HepG2 (cell line): ENCODE measurements around the gene ZFHX3. TPM values are rescaled to one million over a fixed set of nuclear protein-coding genes. Genes with fewer than 3 reads are reported as not detected.

Experiments used
- ARID5B ChIP-seq: IDR thresholded peaks from 2 replicates; pipeline ENCODE4 v1.4.0; 2020; ENCODE audit warnings: mild to moderate bottlenecking, missing genetic modification reagents
- DR1 ChIP-seq: sonication (generic); formaldehyde crosslinking; IDR thresholded peaks from 2 replicates; pipeline ENCODE4 v1.8.0; 2021; ENCODE audit warnings: mild to moderate bottlenecking, missing genetic modification reagents, inconsistent platforms
- HDAC1 ChIP-seq: sonication (generic); formaldehyde crosslinking; IDR thresholded peaks from 2 replicates; pipeline ENCODE4 v1.5.1; 2020; ENCODE audit warnings: mild to moderate bottlenecking, missing genetic modification reagents
- MIXL1 ChIP-seq: IDR thresholded peaks from 2 replicates; pipeline ENCODE4 v1.6.1; 2016
- POLR2A ChIP-seq, 2 experiments: IDR thresholded peaks; 2 replicates each; pipeline ENCODE4 v1.6.1; 2011; ENCODE audit warnings: low read depth in 2 of 2, low read length in 2 of 2, mild to moderate bottlenecking in 1 of 2, moderate library complexity in 1 of 2; ENCODE audit not compliant: insufficient read depth in 1 of 2
- SP4 ChIP-seq: sonication (generic); formaldehyde crosslinking; IDR thresholded peaks from 2 replicates; pipeline ENCODE4 v1.8.1; 2023; ENCODE audit warnings: mild to moderate bottlenecking, missing genetic modification reagents
- TAF1 ChIP-seq: sonication (generic); formaldehyde crosslinking; IDR thresholded peaks from 2 replicates; pipeline ENCODE4 v1.4.0; 2020; ENCODE audit warnings: missing genetic modification reagents
- TOPORS ChIP-seq: sonication (generic); formaldehyde crosslinking; IDR thresholded peaks from 2 replicates; pipeline ENCODE4 v1.8.0; 2023; ENCODE audit warnings: mild to moderate bottlenecking, missing genetic modification reagents
- U2AF2 ChIP-seq: fragments of 200-400 bp; formaldehyde crosslinking; IDR thresholded peaks from 2 replicates; pipeline ENCODE4 v1.6.1; 2017; ENCODE audit warnings: low read depth, mild to moderate bottlenecking, low read length
- ZNF232 ChIP-seq: sonication (generic); formaldehyde crosslinking; IDR thresholded peaks from 2 replicates; pipeline ENCODE4 v1.4.0; 2020; ENCODE audit warnings: missing genetic modification reagents, borderline replicate concordance
- ZNF574 ChIP-seq: sonication (generic); formaldehyde crosslinking; IDR thresholded peaks from 2 replicates; pipeline ENCODE4 v1.4.0; 2020; ENCODE audit warnings: missing genetic modification reagents
- ZNF737 ChIP-seq: sonication (generic); formaldehyde crosslinking; IDR thresholded peaks from 2 replicates; pipeline ENCODE4 v1.5.0; 2020; ENCODE audit warnings: missing genetic modification reagents, mild to moderate bottlenecking, borderline replicate concordance
- ZNF784 ChIP-seq: sonication (generic); formaldehyde crosslinking; IDR thresholded peaks from 2 replicates; pipeline ENCODE4 v1.5.1; 2020; ENCODE audit warnings: missing genetic modification reagents, mild to moderate bottlenecking, borderline replicate concordance
- ZNF800 ChIP-seq: sonication (generic); formaldehyde crosslinking; IDR thresholded peaks from 2 replicates; pipeline ENCODE4 v1.4.0; 2020; ENCODE audit warnings: missing genetic modification reagents
- ZUFSP ChIP-seq: sonication (generic); formaldehyde crosslinking; IDR thresholded peaks from 2 replicates; pipeline ENCODE4 v1.9.0; 2021; ENCODE audit warnings: missing genetic modification reagents, mild to moderate bottlenecking, borderline replicate concordance
- polyA plus RNA-seq, 8 experiments: library from polyadenylated mRNA; depleted of rRNA in 3 of 8; stranded (reverse) in 7 of 8; unstranded in 1 of 8; fragments of >200 nt; fragmentation: Illumina TruSeq in 4 of 8; extraction: Trizol in 4 of 8; gene quantifications; 2 replicates each; pipeline versions ENCODE4 v1.2.1 to v1.2.3, GENCODE V29; 2011 to 2016; ENCODE audit warnings: low read depth in 4 of 8, missing spikeins in 1 of 8, mixed read lengths in 1 of 8; ENCODE audit not compliant: insufficient read depth in 1 of 8
- total RNA-seq, 5 experiments: library from RNA; depleted of rRNA; stranded (reverse); fragments of >200 nt; fragmentation: Illumina TruSeq; extraction: Trizol; gene quantifications; 2 replicates each; pipeline ENCODE4 v1.2.3, GENCODE V29; 2016; ENCODE audit warnings: low read depth in 1 of 5

Gene ZFHX3
- total and polyA plus RNA-seq, 2 of the 13 experiments (the other 11 are each of a cell fraction or from before 2014, with no cell fraction given), result 5.0 to 6.0 TPM

- TF ChIP-seq TAF1 (CRISPR knock-in tag), result peak; percentile 61
- peak; percentile 72; the same call in 1 of the 2 replicates for TF ChIP-seq ZNF800 (CRISPR knock-in tag)
- peak; percentile 21; the same call in 1 of the 2 replicates for TF ChIP-seq ARID5B (CRISPR knock-in tag)
- no peak for TF ChIP-seq ZNF784
- peak; percentile 46 to 55; a peak in 2 of 4 replicates for TF ChIP-seq POLR2A (IDR thresholded peaks at IDR 0.05; ENCODE audit: insufficient read depth in 1 of 2, low read depth in 2 of 2, low read length in 2 of 2)
- TF ChIP-seq ZUFSP, result no peak
- TF ChIP-seq DR1 (CRISPR knock-in tag), result no peak
- TF ChIP-seq U2AF2, result peak; percentile 89
- peak; percentile 18; the same call in 1 of the 2 replicates for TF ChIP-seq MIXL1
- no peak for TF ChIP-seq ZNF737 (CRISPR knock-in tag)
- peak; percentile 38; the same call in 1 of the 2 replicates for TF ChIP-seq HDAC1 (CRISPR knock-in tag)
- 0 out of 2 replicates have a peak, but pooled peaks have one; percentile 25 for TF ChIP-seq SP4 (CRISPR knock-in tag)
- TF ChIP-seq ZNF574 (CRISPR knock-in tag), result peak; percentile 46; the same call in 1 of the 2 replicates
- 0 out of 2 replicates have a peak, but pooled peaks have one; percentile 13 for TF ChIP-seq TOPORS (CRISPR knock-in tag)
- TF ChIP-seq ZNF232 (CRISPR knock-in tag), result no peak
Observed at GRCh38 chr16:73057291-73058210, 9.6 kb upstream of the ZFHX3 start (continued).
